HEK293T (cell line): Measurements from ENCODE around the gene BDKRB1.

Experiments
- ARNT ChIP-seq: fragments of 450-650 bp; IDR thresholded peaks from 2 replicates; pipeline ENCODE4 v1.6.1; 2017; ENCODE audit warnings: mild to moderate bottlenecking
- BHLHE40 ChIP-seq: fragments of 450-650 bp; IDR thresholded peaks from 2 replicates; pipeline ENCODE4 v1.6.1; 2016; ENCODE audit warnings: mild to moderate bottlenecking, moderate library complexity, borderline replicate concordance
- ELF4 ChIP-seq: fragments of 450-650 bp; IDR thresholded peaks from 2 replicates; pipeline ENCODE4 v1.6.1; 2017; ENCODE audit warnings: antibody characterized with exemption
- FOXA1 ChIP-seq: fragments of 450-650 bp; IDR thresholded peaks from 2 replicates; pipeline ENCODE4 v1.6.1; 2016; ENCODE audit warnings: mild to moderate bottlenecking
- FOXK2 ChIP-seq: fragments of 450-650 bp; IDR thresholded peaks from 2 replicates; pipeline ENCODE4 v1.6.1; 2016; ENCODE audit warnings: mild to moderate bottlenecking
- FOXM1 ChIP-seq: fragments of 450-650 bp; IDR thresholded peaks from 2 replicates; pipeline ENCODE4 v1.6.1; 2017; ENCODE audit warnings: mild to moderate bottlenecking, borderline replicate concordance
- HDGF ChIP-seq: fragments of 450-650 bp; IDR thresholded peaks from 2 replicates; pipeline ENCODE4 v1.6.1; 2017; ENCODE audit warnings: antibody characterized with exemption, borderline replicate concordance
- NFRKB ChIP-seq: fragments of 450-650 bp; IDR thresholded peaks from 2 replicates; pipeline ENCODE4 v1.6.1; 2016; ENCODE audit warnings: mild to moderate bottlenecking, moderate library complexity
- PKNOX1 ChIP-seq: fragments of 450-650 bp; IDR thresholded peaks from 2 replicates; pipeline ENCODE4 v1.6.1; 2016
- SP1 ChIP-seq: fragments of 450-650 bp; IDR thresholded peaks from 2 replicates; pipeline ENCODE4 v1.6.1; 2017
- SUZ12 ChIP-seq: fragments of 450-650 bp; IDR thresholded peaks from 2 replicates; pipeline ENCODE4 v1.6.1; 2016; ENCODE audit warnings: mild to moderate bottlenecking
- TARDBP ChIP-seq: fragments of 450-650 bp; IDR thresholded peaks from 2 replicates; pipeline ENCODE4 v1.6.1; 2016

DNA sequence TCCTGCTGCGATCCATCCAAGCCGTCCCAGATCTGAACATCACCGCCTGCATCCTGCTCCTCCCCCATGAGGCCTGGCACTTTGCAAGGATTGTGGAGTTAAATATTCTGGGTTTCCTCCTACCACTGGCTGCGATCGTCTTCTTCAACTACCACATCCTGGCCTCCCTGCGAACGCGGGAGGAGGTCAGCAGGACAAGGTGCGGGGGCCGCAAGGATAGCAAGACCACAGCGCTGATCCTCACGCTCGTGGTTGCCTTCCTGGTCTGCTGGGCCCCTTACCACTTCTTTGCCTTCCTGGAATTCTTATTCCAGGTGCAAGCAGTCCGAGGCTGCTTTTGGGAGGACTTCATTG, 8.2 kb downstream of the BDKRB1 start:
- no peak for TF ChIP-seq HDGF
- TF ChIP-seq NFRKB: no peak
- TF ChIP-seq SUZ12: no peak
- TF ChIP-seq SP1: no peak
- TF ChIP-seq BHLHE40: no peak
- no peak for TF ChIP-seq FOXK2
- no peak for TF ChIP-seq FOXA1
- no peak for TF ChIP-seq PKNOX1
- no peak for TF ChIP-seq TARDBP
- no peak for TF ChIP-seq ARNT
- TF ChIP-seq ELF4: no peak
- no peak for TF ChIP-seq FOXM1
